HG02981 (cell line): ENCODE data around the gene BTBD2.

ENCODE experiments used
- ATAC-seq: cut with Tn5 transposase; IDR thresholded peaks from one replicate; pipeline ENCODE4 v1.9.1; 2021; ENCODE audit warnings: mild to moderate bottlenecking, moderate library complexity; ENCODE audit not compliant: unreplicated experiment

BTBD2 gene

DNA sequence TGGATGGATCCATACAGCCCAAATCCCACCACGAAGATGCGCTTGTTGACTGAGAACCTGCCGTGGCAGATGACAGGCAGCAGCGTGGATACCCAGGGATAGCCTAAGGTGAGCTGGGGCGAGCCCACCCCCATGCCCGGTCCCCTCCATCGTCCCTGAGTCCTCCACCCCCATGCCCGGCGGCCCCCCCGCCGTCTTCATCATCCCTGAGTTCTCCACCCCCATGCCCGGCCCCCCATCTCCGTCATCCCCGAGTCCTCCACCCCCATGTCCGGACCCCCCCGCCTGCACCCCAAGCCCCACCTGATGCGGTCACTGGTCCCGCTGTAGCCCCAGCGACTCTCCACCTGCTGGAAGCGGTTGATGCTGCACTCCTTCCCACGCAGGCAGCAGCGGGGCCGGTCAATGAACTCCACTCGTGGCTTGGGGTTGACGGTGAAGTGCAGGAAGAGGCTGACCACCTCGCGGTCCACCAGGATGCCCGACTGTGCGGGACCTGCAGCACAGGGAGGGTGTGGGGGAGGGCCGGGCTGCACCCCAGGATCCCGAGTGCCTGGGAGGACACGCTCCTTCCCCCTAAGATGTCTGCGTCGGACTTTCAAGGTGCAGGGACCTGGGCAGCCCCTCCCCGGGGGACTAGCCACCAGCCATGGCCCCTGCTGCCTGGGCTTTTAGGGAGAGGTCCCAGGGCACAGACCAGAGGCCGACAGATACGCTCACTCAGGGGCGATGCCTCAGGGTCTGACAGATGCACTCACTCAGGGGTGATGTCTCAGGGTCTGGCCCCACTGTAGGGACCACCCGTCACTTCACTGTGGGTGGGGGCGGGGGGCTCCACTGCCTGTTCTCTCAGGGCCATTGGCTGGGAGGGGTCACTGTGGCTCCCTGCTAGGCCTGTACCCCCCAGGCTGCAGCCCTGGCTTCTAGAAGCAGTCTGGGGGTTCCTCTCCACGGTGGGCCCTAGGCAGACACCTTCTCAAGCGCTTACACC, 28.0 kb downstream of the BTBD2 start:
- no peak for ATAC-seq

DNA sequence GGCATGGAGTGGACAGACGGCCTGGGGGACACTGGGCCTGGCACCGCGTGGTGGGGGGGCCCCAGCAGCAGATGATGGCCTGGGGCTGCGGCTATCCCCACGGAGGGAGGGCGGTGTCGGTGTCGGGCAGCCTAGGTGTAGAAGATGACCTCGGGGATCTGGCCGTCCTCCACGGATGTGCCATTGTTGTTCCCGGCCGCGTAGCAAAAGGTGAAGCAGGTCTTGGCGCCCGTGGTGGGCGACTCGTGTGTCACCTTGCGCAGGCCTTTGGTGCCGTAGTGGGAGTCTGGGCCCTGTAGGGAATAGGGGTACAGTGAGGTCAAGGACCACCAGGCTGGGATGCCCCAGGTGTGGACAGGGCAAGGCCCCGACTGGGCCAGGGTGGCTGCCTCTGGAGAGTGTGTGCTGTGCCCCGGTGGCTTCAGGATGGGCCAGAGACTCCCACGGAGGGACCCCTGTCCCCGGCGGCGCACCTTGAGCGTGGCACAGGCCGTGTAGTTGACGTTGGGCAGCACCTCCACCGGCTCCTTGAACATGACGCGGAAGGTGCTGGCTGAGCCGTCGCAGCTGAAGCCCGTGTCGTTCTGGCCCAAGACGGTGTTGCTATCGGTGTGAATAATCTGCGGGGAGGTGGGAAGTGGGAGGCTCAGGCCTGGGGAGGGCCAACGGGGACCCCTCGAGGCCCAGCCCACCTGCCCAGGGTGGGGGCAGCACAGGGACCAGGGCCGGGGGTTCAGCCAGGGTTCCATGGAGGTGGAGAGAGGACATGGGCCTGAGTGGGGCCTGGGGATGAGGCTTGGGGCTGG, 29.0 kb downstream of the BTBD2 start:
- no peak for ATAC-seq

DNA sequence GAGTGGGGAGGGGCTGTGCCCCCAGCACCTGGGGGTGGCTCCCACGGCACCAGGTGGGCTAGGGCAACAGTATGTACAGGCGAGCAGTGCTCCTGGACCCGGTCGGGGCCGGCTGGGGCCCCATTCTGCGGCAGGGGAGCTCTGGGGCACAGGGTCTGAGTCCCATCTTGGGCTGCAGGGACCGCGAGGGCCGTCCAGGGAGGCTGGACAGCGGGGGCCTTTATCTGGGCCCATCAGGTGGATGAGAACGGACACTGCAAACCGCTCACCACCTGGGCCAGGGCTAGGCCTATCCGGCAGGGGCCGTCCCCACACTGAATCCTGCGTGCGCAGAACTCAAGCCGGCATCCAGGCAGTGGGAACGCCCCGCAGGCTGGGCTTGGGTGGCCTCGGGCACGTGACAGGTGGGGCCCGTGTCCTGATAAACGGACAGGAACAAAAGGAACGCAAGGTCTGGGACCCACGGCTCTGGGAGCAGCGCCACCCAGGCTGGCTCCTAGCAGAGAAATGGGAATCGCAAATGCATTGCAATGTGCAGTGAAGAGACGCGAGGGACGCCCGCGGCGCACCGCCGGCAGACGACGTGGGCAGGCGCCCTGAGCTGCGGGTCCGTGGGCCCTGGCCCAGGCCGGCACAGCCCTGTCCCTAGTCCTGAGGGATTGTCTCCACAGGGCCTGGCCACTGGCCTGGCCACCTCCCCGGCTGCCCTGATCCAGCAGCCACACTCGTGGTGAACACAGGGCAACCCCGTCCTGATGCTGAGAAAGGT, 29.7 kb downstream of the BTBD2 start:
- ATAC-seq, result no peak

DNA sequence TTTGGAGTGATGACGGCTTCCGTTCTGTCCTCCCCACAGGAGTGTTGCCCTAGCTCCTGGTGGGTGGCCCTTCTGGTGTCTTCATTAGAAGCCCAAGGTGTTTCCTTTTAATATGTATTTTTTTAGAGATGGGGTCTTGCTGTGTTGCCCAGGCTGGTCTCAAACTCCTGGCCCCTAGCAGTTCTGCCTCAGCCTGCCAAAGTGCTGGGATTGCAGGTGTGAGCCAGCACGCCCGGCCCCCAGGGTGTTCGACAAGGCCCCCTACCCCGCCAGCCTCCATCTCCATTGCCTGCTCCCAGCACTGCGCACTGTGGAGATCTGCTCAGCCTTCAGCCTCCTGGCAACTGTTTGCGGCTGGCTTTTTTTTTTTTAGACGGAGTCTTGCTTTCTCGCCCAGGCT, 31.2 kb downstream of the BTBD2 start:
- no peak for ATAC-seq

DNA sequence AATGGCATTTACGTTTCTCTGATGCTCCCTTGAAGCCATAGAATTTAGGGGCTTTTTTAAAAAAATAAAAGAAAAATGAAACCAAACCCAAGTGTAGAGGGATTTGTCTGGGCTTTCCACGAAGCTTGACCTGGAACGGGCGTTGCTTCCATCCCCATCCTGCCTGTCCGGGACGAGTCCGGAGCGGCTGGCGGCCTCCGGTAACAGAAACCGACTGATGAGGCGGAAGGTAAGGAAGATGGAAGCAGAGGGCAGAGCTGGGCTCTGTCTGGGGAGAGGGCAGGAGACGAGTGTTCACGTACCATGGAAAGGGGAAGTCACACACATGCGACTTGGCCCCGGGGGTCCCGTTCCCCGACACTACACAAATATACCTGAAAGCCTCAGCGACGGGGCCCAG, 34.3 kb downstream of the BTBD2 start:
- ATAC-seq, result no peak

DNA sequence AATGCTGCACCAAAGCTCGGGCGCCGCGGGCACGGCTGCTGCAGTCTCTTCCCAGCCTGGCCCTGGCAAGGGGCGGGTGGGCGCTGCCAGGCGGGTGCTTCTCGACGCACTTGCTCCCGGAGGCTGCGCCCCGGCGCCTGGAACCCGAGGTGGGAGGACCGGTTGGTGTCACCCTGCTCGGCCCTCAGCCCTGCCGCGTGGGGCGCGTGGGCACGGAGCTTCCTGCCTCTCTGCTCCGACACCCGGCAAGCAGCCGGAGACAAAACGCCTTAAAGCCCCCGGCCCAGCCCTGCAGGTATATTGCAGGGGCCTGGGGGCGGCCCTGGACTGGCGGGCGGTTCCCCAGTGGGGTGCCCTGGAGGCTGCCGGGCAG, 34.7 kb downstream of the BTBD2 start:
- no peak for ATAC-seq

DNA sequence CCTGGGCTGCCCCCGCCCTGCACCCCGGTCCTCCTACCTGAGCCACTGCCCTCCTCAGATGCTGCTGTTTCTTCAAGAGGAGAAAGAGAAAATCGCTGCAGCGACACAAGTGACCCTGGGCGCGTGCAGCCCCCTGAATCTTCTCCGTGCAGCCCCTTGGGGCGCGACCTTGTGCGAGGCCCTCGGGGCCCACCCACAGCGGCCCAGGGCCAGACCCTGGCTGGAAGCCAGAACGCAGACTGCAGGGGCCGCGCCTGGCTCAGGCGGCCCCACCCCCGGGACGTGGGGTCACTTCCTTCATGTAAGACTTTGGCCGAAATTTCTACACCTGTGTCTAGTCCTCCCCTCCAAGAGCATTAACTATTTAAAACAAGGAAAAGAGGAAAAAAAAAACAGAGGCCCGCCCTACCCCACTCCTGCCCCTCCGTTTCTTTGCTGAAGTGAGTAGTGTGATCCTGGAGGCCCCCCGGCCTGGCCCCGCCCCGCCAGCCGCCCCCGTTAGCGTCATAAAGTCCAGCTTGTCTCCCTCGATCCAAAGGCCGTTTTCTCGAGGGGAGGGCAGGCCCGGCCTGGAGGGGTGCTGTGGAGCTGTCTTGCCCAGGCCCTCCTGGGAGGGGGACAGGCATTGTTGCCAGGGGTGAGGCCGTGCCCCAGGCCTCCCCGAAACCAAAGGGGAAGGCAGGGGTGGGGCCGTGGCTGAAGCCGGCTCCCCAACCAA, 35.3 kb downstream of the BTBD2 start:
- no peak for ATAC-seq

DNA sequence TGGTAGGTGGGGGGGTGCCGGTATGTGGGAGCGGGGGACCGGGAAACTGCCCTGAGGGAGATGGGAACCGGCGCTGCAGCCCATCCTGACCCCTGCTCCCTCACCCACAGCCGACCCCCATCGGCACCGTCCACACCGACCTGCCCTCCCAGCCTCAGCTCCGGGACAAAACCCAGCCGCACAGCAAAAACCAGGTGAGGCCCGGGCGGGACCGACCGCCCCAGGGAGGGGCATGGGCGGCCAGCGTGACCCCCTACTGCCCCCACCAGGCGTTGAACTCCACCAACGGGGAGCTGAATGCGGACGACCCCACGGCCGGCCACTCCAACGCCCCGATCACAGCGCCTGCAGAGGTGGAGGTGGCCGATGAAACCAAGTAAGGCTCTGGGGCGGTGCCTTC, 35.9 kb downstream of the BTBD2 start:
- no peak for ATAC-seq

DNA sequence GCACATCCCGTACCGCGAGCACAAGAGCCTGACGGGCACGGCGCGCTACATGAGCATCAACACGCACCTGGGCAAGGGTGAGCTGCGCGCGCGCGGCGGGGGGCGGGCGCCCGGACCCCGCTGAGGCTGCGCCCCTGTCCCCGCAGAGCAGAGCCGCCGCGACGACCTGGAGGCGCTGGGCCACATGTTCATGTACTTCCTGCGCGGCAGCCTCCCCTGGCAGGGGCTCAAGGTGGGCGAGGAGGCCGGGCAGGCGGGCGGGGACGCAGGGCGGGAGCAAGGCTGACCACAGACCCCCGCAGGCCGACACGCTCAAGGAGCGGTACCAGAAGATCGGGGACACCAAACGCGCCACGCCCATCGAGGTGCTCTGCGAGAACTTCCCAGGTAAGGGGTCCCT, 36.5 kb downstream of the BTBD2 start:
- ATAC-seq, result no peak

DNA sequence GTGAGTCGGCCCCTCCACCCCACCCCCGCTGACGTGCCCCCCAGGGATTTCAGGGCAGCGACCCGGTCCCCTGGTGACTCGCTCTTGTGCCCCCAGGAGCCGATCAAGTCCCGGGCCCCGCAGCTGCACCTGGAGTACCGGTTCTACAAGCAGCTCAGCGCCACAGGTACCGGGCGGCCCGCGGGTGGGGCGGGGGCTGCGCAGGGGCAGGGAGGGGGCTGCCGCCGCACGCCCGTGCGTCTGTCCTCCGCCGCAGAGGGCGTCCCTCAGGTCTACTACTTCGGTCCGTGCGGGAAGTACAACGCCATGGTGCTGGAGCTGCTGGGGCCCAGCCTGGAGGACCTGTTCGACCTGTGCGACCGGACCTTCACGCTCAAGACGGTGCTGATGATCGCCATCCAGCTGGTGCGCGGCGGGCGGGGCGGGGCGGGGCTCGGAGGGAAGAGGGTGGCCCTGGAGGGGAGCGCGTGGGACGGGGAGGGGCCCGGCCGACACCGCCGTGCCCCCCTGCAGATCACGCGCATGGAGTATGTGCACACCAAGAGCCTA, 37.1 kb downstream of the BTBD2 start:
- ATAC-seq, result no peak

DNA sequence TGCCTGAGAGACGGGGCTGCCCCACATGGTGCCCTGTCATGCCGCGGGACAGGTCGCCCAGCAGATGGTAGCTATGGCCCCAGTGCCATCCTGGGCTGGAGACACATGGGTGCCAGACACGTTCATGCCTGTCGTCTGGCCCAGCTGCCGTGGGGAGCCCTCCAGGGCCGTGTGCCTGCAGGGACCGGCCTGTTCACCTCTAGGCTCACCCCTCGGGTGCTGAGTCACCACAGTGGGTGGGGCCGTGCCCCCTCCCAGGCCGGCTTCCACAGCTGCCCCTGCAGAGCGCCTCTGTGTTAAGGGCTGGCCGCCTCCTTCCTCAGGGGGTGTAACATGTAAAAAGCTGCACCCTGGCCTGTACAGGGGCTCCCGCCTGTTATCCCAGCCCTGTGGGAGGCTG, 38.4 kb downstream of the BTBD2 start:
- ATAC-seq, result no peak

DNA sequence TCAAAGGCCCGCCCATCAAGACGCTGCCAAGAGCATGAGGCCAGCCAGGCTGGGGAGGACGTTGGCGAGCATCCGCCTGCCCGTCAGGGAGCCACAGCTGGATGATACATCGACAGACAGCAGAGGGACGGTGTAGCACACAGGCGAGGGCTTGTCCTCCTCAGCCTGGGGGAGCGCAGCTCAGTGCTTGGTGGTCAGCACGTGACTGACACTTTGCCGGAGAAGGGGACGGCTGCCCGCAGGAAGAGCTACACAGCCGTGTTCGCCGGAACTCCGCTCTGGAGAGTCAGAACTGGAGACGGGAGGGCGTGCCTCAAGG, 40.4 kb downstream of the BTBD2 start:
- ATAC-seq, result no peak

DNA sequence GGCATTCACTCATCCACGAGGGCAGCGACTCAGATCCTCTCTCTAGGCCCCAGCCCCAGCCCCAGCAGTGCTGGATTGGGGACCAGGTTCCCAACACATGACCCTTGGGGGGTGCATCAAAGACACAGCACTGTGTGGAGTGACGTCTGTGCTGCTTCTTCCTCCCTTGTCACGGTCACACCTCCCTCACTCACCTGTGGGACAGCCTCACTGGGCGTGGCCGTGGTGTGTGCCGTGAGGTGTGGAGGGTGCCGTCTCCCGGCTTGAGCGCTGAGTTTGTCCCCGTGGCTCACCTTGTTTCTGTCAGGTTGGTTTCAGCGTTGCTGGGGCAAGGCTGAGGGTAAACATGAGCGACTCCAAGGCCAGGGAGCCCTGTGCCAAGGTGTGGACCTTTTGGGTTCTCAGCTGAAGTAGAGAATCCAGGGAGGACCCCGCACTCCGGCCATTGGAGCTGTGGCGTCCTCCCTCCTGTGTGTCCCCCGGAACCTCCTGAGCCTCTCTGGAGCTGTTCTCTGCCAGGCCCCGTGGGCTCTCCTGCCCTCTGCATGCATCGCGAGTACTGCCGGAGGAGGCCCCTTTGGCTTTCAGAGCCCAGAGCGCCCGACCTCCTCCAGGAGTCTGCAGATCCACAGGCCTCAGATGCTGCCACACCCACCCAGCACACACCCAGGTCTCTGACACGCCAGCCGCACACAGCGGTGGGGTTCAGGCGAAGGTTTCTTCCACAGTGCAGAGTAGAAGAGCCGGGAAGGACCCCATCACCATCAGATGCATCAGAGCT, 40.9 kb downstream of the BTBD2 start:
- ATAC-seq, result no peak

DNA sequence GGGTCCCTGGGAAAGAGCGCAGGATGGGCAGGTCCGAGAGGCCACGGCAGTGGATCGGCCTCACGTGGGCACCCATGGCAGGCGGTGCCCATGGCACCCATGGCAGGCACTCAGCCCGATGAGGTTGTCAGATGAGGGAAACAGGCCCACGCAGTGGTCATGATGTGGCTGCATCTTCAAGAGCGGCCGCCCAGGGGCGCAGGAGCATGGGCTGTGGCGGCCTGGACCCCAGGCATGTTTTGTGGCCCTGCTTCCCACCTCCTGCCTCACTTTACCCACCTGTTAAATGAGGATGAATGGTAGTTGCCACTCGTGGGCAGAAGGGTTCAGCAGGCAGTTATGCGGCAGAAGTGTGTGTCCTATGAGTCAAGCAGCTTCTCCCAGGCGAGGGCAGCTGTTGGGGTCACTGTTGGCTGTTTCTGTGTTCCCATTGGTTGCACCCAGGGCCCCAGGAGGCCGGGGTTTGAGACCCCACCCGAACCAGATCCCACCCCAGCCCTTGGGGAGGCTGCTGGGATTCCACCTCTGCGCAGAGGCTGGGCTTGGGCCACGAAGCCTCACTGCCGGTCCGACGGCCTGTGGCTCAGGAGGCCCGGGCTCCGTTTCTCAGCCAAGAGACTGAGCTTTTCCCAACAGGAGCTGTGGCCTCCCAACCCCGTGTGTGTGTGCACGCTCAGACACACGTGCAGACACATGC, 44.6 kb downstream of the BTBD2 start:
- ATAC-seq, result no peak

DNA sequence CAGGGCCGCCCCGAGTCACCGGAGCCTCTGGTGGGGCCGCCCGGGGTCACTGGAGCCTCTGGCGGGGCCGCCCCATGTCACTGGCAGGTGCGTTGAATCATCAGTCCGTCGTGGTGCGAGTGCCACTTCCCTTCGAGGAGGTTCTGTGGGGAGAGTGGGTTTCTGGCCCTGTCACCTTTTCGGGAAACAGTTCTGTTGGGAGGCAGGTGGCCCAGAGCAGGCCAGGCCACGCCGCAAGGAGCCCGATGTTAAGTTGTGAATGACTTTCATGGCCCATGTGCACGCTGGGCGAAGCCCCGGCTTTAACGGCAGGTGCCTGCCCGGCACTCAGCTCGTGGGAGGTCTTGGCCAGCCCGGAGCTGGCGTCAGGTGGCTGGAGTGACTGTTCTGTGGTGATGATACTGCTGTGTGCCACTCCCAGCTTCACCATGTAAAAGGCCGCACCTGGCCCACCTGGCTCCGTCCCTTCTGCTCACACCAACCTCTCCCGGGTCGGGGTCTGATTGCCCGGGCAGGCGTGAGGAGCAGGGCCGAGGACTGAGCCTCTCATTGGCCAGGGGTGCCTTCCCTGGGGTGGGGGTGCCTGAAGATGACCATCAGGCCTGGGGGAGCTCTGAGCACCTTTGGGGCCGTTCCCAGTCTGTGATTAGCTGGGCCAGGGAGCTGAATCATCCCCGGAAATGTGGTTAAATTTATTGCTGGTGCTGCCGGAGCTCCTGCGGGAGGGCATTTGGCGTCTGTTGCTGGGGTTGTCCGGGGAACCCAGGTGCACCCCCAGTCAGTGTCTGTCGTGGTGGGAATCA, 45.3 kb downstream of the BTBD2 start:
- no peak for ATAC-seq

DNA sequence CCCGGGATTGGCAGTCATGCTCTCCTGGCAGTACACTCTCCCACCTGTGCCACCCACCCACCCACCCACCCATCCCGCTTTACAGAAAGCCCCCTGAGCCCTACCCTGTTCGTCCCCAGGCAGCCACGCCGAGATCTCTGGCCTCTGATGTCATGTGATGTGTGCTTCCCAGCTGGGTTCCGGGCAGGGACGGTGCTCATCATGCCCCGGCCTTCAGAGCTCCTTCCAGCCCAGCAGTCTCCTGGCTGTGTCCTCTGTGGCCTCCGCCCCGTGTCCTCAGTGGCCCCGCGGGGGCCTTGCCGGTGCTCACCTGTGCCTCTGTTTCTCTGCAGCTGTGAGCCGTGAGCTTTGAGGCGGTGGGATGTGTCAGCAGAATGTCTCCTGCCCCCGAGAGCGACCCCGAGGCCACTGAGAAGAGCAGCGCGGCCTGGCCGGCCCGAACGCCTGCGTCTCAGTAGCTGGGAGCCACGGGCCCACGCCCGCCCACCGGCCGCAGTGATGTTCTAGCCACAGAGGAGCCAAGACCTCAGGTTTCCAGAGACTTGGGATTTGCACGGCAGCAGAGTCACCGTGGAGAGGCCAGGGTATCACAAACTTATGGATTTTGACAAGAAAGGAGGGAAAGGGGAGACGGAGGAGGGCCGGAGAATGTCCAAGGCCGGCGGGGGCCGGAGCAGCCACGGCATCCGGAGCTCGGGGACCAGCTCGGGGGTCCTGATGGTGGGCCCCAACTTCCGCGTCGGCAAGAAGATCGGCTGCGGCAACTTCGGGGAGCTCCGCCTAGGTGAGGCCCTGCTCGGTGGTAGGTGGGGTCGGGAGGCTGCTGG, 46.1 kb downstream of the BTBD2 start:
- no peak for ATAC-seq
